ENCODE data around the gene ZNF275.

Gene ZNF275

DNA sequence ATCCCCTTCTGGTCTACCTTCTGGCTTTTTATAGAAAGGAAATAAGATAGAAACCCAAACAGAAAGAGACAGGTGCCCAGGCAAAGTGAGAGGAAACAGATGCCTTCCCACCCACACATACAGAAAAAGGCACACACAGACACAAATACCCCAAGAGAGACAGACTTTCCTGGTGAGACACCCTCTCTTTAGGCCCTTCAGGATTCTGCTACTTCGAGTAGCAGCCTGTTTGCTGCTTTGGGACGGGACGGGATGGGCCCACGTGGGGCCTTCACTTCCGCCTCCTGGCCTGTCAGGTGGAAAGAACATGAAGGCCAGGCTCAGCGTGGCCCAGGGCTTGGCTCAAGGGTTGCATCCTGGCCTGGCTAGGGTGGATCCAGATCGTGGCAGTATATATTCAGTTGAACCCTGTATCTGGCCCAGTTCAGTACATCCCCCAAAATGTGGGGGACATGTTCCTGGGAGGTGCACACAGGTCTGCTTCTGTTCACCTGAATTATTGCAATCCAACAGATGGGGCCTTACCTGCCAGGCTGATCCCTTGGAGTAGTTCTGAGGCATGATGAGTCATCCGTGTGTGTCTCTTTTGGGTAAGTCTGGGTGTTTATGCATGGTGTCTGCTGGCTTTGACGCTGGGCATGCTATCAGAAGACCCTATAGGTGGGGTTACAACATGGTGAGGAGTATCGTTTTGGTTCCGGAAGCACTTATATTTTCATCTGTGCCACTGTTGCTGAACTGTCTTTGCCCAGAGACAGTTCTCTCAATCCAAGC, 2.4 kb downstream of the ZNF275 start:
- peaks cover 5 to 13% of the 10 kb centered on the region in 2 experiments for H3K4me1 ChIP-seq (ENCODE audit: control insufficient read depth in 1 of 2, insufficient read depth in 1 of 2, low read depth in 1 of 2, low read length in 1 of 2)
- no peak overlapping the region for H3K27ac ChIP-seq

DNA sequence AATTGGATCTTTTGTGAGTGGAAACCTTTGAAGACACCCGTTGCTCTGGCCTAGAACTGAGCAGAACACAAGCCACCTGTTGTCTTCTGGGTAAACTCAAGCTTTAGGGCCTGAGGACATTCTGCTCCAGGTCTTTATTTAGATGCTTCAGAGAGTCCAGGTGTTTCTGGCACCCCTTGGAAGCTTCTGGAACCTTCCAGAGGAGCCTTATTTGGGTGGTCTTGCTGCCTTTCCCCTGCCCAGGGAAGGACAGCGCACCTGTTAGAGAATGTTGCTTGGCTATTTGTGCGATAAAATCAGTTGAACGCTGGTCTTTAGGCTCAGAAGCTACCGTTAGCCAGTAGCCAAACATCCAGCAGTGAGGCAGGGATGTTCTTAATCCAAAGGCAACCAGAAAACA, 3.0 kb downstream of the ZNF275 start:
- no peaks in the 10 kb centered on the region for H3K27me3 ChIP-seq
- H3K4me1 ChIP-seq (ENCODE audit: control insufficient read depth in 1 of 2, insufficient read depth in 1 of 2, low read depth in 1 of 2, low read length in 1 of 2): peaks cover 5 to 13% of the 10 kb centered on the region in 2 experiments
- H3K9me3 ChIP-seq: no peaks in the 10 kb centered on the region
- no peak overlapping the region for H3K4me3 ChIP-seq (ENCODE audit: low read depth in 1 of 2, low read length in 1 of 2)
- no peak overlapping the region for H3K27ac ChIP-seq
- TF ChIP-seq, protein P1, sequence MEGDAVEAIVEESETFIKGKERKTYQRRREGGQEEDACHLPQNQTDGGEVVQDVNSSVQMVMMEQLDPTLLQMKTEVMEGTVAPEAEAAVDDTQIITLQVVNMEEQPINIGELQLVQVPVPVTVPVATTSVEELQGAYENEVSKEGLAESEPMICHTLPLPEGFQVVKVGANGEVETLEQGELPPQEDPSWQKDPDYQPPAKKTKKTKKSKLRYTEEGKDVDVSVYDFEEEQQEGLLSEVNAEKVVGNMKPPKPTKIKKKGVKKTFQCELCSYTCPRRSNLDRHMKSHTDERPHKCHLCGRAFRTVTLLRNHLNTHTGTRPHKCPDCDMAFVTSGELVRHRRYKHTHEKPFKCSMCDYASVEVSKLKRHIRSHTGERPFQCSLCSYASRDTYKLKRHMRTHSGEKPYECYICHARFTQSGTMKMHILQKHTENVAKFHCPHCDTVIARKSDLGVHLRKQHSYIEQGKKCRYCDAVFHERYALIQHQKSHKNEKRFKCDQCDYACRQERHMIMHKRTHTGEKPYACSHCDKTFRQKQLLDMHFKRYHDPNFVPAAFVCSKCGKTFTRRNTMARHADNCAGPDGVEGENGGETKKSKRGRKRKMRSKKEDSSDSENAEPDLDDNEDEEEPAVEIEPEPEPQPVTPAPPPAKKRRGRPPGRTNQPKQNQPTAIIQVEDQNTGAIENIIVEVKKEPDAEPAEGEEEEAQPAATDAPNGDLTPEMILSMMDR (IDR thresholded peaks at IDR 0.05): no peak
- H3K36me3 ChIP-seq: no peaks in the 10 kb centered on the region

More for the DNA sequence above, 2.4 kb downstream of the ZNF275 start:
- Histone ChIP-seq H3K27me3 (no peaks in the 10 kb centered on the region), H3K9me3 (no peaks in the 10 kb centered on the region), H3K4me3 (ENCODE audit: low read depth in 1 of 2, low read length in 1 of 2) (no peak overlapping the region), H3K36me3 (no peaks in the 10 kb centered on the region)
- TF ChIP-seq, protein P1 (IDR thresholded peaks at IDR 0.05): no peak

DNA sequence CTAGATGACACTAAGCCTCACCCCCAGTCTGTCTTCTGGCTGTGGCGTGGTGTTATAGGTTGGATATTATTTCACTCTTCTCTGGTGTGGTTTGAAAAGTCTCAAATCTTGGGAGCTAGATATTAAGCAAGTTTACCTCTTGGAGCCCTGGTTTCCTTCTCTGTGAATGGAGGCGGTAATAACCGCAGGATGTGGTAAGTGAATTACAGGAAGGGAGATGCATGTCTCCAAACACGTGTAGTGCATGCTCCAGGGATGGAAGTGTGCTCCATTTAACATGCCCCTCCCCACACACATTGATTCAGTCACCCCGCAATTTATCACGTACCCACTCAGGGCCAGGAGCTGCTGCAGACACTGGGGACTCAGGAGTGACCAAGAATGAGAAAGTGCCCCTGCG, 4.9 kb downstream of the ZNF275 start:
- H3K4me1 ChIP-seq (ENCODE audit: control insufficient read depth in 1 of 2, insufficient read depth in 1 of 2, low read depth in 1 of 2, low read length in 1 of 2): peaks cover 1 to 10% of the 10 kb centered on the region in 2 experiments
- TF ChIP-seq, protein P1 (IDR thresholded peaks at IDR 0.05): no peak
- no peak overlapping the region for H3K27ac ChIP-seq
- H3K9me3 ChIP-seq: no peaks in the 10 kb centered on the region
- no peaks in the 10 kb centered on the region for H3K36me3 ChIP-seq
- H3K27me3 ChIP-seq: no peaks in the 10 kb centered on the region
- H3K4me3 ChIP-seq (ENCODE audit: low read depth in 1 of 2, low read length in 1 of 2): no peak overlapping the region

DNA sequence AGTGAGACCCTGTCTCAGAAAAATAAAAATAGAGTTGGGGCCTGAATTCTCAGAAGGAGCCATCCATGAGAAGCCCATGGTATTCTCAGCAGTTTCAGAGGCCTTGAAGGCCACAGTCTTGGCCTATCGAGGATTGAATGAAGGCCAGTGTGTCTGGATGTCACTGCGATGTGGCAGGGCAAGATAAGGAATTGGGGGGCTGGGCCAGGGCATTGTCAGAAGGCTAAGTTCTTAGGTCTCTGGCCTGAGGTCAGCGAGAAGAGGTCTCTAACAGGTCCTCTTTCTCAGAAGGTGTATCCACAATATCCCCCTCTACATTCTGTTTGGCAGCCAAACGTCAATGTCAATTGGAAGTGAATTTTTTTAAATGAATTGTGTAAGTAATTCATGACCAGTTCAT, 5.7 kb downstream of the ZNF275 start:
- H3K4me3 ChIP-seq (ENCODE audit: low read depth in 1 of 2, low read length in 1 of 2): no peak overlapping the region
- TF ChIP-seq, protein P1 (IDR thresholded peaks at IDR 0.05): no peak
- no peaks in the 10 kb centered on the region for H3K36me3 ChIP-seq
- H3K9me3 ChIP-seq: no peaks in the 10 kb centered on the region
- H3K4me1 ChIP-seq (ENCODE audit: control insufficient read depth in 1 of 2, insufficient read depth in 1 of 2, low read depth in 1 of 2, low read length in 1 of 2): peaks cover 0 to 6% of the 10 kb centered on the region in 2 experiments
- no peak overlapping the region for H3K27ac ChIP-seq
- H3K27me3 ChIP-seq: no peaks in the 10 kb centered on the region

DNA sequence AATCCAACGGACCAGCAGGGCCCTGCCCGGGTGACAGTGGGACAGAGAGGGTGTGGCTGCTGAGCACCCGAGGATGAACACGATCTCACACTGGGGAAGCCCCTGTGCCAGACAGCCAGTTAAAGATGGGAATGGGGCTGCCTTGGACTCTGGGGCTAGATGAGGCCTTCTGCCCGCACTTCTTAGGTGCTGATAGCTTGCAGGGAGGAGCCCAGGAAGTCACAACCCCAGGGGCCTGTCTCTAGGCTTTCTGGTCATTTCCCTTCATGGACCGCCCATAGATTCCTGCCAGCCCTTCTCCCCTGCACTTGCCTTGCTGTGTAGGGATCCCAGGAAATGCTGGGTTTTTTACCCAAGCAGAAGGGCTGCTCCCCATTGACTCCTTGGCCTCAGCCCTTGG, 6.2 kb downstream of the ZNF275 start:
- no peaks in the 10 kb centered on the region for H3K27me3 ChIP-seq
- no peaks in the 10 kb centered on the region for H3K9me3 ChIP-seq
- no peak overlapping the region for H3K4me3 ChIP-seq (ENCODE audit: low read depth in 1 of 2, low read length in 1 of 2)
- no peaks in the 10 kb centered on the region for H3K36me3 ChIP-seq
- H3K27ac ChIP-seq: no peak overlapping the region
- TF ChIP-seq, protein P1 (IDR thresholded peaks at IDR 0.05): no peak
- peaks cover 0 to 6% of the 10 kb centered on the region in 2 experiments for H3K4me1 ChIP-seq (ENCODE audit: control insufficient read depth in 1 of 2, insufficient read depth in 1 of 2, low read depth in 1 of 2, low read length in 1 of 2)

Data from neutrophil (primary cell).